ENCODE measurements around the gene SNX8. TPM values are rescaled to one million over a fixed set of nuclear protein-coding genes. Genes with fewer than 3 reads are reported as not detected.

SNX8 gene
- total and polyA plus RNA-seq, 2 experiments from 2014 or later: 13.1 to 44.4 TPM

DNA sequence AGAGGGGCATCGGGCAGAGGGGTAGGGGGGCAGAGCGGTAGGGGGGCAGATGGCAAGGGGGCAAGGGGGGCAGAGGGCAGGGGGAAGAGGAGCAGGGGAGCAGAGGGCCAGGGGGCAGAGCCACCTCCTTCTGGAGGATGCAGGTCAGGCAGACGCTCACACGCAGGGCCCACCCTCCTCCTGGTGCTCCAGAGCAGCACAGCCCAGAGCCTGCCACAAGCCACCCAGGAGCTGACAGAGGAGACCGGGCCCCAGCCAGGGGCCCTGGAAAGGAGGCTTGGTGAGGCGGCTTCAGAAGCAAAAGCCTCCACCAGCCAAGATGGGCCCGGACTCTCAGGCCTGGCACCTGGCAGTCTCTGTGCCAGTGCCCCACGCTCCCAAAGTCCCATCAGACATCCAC lies 94.6 kb downstream of the SNX8 start:
- Histone ChIP-seq H3K79me2 (ENCODE audit: insufficient read depth) (no peaks in the 10 kb centered on the region), H3K27ac (no peak overlapping the region), H2AFZ (no peak overlapping the region), H3K9me3 (ENCODE audit: low read depth) (no peaks in the 10 kb centered on the region), H3K9ac (no peak overlapping the region), H3K36me3 (ENCODE audit: low read depth) (no peaks in the 10 kb centered on the region; the same call in 1 of the 2 replicates), H4K20me1 (ENCODE audit: insufficient read depth) (no peaks in the 10 kb centered on the region), H3K27me3 (replicated peaks; ENCODE audit: insufficient read depth) (no peaks in the 10 kb centered on the region), H3F3A (ENCODE audit: insufficient read depth) (no peaks in the 10 kb centered on the region), H3K4me1 (ENCODE audit: insufficient read depth) (no peaks in the 10 kb centered on the region), H3K9me2 (ENCODE audit: insufficient read depth) (no peaks in the 10 kb centered on the region), H3K4me2 (ENCODE audit: unreplicated experiment) (no peak overlapping the region), H3K4me3 (no peak overlapping the region)
- WGBS, 2 experiments (ENCODE audit: low coverage in 1 of 2, low lambda C conversion rate in 2 of 2, missing lambda C conversion rate in 2 of 2): 74 to 85% methylated on average over 5 to 8 of the region's 8 CpGs
- in situ Hi-C loops (cut with MboI): loop anchor here (10.0 kb wide), 1 partner anchor 635 kb away; no protein-coding TSS in a partner anchor
- TF ChIP-seq EZH2 (IDR thresholded peaks at IDR 0.05; ENCODE audit: insufficient read depth, poor library complexity, severe bottlenecking) (no peak), EZH2phosphoT487 (IDR thresholded peaks at IDR 0.05; ENCODE audit: insufficient read depth, low read depth) (no peak)
- no peak for DNase-seq

DNA sequence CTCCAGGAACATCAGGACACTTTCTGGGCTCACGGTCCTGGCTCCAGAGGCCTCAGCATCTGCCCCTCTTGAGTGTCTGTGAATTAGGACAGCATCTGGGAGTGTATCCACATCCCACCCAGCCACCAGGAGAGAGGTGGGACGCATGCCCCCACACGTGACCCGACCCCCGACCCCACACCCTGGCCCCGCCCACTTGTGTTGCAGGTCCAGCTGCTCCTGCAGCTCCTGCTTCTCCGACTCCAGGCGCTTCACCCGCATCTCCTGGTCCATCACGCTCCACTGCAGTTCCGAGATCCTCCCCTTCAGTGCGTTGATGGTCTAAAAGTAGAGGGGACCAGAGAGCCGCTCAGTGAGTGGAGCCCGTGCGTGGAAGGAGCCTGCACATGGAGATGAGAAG lies 95.1 kb downstream of the SNX8 start:
- Histone ChIP-seq H3K27me3 (replicated peaks; ENCODE audit: insufficient read depth) (no peaks in the 10 kb centered on the region), H4K20me1 (ENCODE audit: insufficient read depth) (no peaks in the 10 kb centered on the region), H3K9ac (no peak overlapping the region), H3K36me3 (ENCODE audit: low read depth) (no peaks in the 10 kb centered on the region; the same call in 1 of the 2 replicates), H3K27ac (no peak overlapping the region), H3K4me2 (ENCODE audit: unreplicated experiment) (no peak overlapping the region), H3K79me2 (ENCODE audit: insufficient read depth) (no peaks in the 10 kb centered on the region), H3K4me1 (ENCODE audit: insufficient read depth) (no peaks in the 10 kb centered on the region), H3K9me3 (ENCODE audit: low read depth) (no peaks in the 10 kb centered on the region), H2AFZ (no peak overlapping the region), H3K9me2 (ENCODE audit: insufficient read depth) (no peaks in the 10 kb centered on the region), H3K4me3 (no peak overlapping the region), H3F3A (ENCODE audit: insufficient read depth) (no peaks in the 10 kb centered on the region)
- WGBS, 2 experiments (ENCODE audit: low coverage in 1 of 2, low lambda C conversion rate in 2 of 2, missing lambda C conversion rate in 2 of 2): 92 to 99% methylated on average over 11 to 15 of the region's 15 CpGs
- DNase-seq: no peak
- TF ChIP-seq EZH2 (IDR thresholded peaks at IDR 0.05; ENCODE audit: insufficient read depth, poor library complexity, severe bottlenecking): no peak
- no peak for TF ChIP-seq EZH2phosphoT487 (IDR thresholded peaks at IDR 0.05; ENCODE audit: insufficient read depth, low read depth)
- in situ Hi-C loops (cut with MboI): loop anchor here (10.0 kb wide), 1 partner anchor 634 kb away; no protein-coding TSS in a partner anchor

DNA sequence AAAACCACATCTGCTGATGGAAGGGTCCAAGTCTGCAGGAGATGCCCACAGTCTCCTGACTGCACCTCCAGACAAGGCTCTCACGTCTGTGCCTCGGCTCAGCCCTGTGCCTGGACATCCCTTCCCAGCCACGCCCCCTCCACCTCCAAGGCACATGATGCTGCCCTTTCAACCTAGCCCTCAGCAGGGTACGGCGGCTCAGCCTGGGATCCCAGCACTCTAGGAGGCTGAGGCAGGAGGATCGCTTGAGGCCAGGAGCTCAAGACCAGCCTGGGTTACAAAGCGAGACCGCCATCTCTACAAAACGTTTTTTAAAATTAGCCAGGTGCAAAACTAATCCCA lies 95.8 kb downstream of the SNX8 start:
- in situ Hi-C loops (cut with MboI): loop anchor here (10.0 kb wide), 1 partner anchor 634 kb away; no protein-coding TSS in a partner anchor
- no peak overlapping the region for H2AFZ ChIP-seq
- no peaks in the 10 kb centered on the region; the same call in 1 of the 2 replicates for H3K36me3 ChIP-seq (ENCODE audit: low read depth)
- H3K4me1 ChIP-seq (ENCODE audit: insufficient read depth): no peaks in the 10 kb centered on the region
- WGBS, 2 experiments (ENCODE audit: low coverage in 1 of 2, low lambda C conversion rate in 2 of 2, missing lambda C conversion rate in 2 of 2): 93 to 94% methylated on average over 9 of the region's 9 CpGs
- H3K27ac ChIP-seq: no peak overlapping the region
- H3K9me2 ChIP-seq (ENCODE audit: insufficient read depth): no peaks in the 10 kb centered on the region
- no peak overlapping the region for H3K4me2 ChIP-seq (ENCODE audit: unreplicated experiment)
- no peaks in the 10 kb centered on the region for H4K20me1 ChIP-seq (ENCODE audit: insufficient read depth)
- H3K27me3 ChIP-seq (replicated peaks; ENCODE audit: insufficient read depth): no peaks in the 10 kb centered on the region
- H3F3A ChIP-seq (ENCODE audit: insufficient read depth): no peaks in the 10 kb centered on the region
- DNase-seq: no peak
- H3K79me2 ChIP-seq (ENCODE audit: insufficient read depth): no peaks in the 10 kb centered on the region
- TF ChIP-seq EZH2phosphoT487 (IDR thresholded peaks at IDR 0.05; ENCODE audit: insufficient read depth, low read depth) (no peak), EZH2 (IDR thresholded peaks at IDR 0.05; ENCODE audit: insufficient read depth, poor library complexity, severe bottlenecking) (no peak)
- no peak overlapping the region for H3K9ac ChIP-seq
- no peak overlapping the region for H3K4me3 ChIP-seq
- H3K9me3 ChIP-seq (ENCODE audit: low read depth): no peaks in the 10 kb centered on the region

DNA sequence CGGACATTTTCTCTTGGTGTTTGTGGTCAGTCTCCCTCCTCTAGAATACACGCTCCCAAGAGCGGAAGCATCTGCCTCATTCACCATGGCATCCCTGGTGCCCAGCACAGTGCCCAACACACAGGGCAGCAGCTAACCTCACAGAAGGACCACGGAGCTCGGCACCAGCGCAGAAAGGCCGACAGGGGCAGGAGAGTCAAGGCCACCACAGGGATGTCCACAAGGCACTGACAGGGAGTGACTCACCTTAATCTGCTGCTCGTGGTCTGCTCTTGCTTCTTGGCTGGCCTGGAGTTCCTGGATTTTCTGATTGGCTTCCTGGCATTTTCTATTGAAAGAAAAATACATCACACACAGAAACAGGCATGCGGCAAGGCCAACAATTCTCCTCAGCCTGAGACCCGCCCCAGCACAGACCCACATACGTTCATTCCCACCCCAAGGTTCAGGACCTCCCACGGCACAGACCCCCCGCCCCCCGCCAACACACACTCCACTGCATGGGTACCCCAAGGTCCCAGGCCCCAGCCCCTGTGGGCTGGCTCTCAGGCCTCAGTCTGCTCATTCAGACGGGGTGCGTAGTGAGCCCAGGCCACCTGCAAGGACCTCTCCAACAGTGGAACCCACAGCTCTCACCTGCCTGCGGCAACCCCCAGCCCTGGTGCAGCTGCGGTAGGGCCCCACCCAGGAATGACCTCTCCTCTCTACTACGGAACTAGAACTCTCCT lies 96.4 kb downstream of the SNX8 start:
- 78 to 84% methylated on average over 18 to 19 of the region's 19 CpGs for WGBS, 2 experiments (ENCODE audit: low coverage in 1 of 2, low lambda C conversion rate in 2 of 2, missing lambda C conversion rate in 2 of 2)
- peak; percentile 21 for DNase-seq
- H3K36me3 ChIP-seq (ENCODE audit: low read depth): no peaks in the 10 kb centered on the region; the same call in 1 of the 2 replicates

More for the DNA sequence above, 96.4 kb downstream of the SNX8 start:
- Histone ChIP-seq H2AFZ (no peak overlapping the region), H3K27ac (no peak overlapping the region), H3K27me3 (replicated peaks; ENCODE audit: insufficient read depth) (no peaks in the 10 kb centered on the region), H3F3A (ENCODE audit: insufficient read depth) (no peaks in the 10 kb centered on the region), H3K4me3 (no peak overlapping the region), H3K4me2 (ENCODE audit: unreplicated experiment) (no peak overlapping the region), H3K9me2 (ENCODE audit: insufficient read depth) (no peaks in the 10 kb centered on the region), H3K79me2 (ENCODE audit: insufficient read depth) (no peaks in the 10 kb centered on the region), H3K9me3 (ENCODE audit: low read depth) (no peaks in the 10 kb centered on the region), H3K4me1 (ENCODE audit: insufficient read depth) (no peaks in the 10 kb centered on the region), H4K20me1 (ENCODE audit: insufficient read depth) (no peaks in the 10 kb centered on the region), H3K9ac (no peak overlapping the region)
- no peak for TF ChIP-seq EZH2 (IDR thresholded peaks at IDR 0.05; ENCODE audit: insufficient read depth, poor library complexity, severe bottlenecking)
- TF ChIP-seq EZH2phosphoT487 (IDR thresholded peaks at IDR 0.05; ENCODE audit: insufficient read depth, low read depth): no peak
- in situ Hi-C loops (cut with MboI): loop anchor here (10.0 kb wide), 1 partner anchor 633 kb away; no protein-coding TSS in a partner anchor
